ENCODE measurements around the gene GPR68.
"Not testable (repeated sequence)": the region's sequence is repeated elsewhere in the genome, so short reads cannot be mapped to it uniquely, and the experiment has no call there.

The GPR68 gene

DNA sequence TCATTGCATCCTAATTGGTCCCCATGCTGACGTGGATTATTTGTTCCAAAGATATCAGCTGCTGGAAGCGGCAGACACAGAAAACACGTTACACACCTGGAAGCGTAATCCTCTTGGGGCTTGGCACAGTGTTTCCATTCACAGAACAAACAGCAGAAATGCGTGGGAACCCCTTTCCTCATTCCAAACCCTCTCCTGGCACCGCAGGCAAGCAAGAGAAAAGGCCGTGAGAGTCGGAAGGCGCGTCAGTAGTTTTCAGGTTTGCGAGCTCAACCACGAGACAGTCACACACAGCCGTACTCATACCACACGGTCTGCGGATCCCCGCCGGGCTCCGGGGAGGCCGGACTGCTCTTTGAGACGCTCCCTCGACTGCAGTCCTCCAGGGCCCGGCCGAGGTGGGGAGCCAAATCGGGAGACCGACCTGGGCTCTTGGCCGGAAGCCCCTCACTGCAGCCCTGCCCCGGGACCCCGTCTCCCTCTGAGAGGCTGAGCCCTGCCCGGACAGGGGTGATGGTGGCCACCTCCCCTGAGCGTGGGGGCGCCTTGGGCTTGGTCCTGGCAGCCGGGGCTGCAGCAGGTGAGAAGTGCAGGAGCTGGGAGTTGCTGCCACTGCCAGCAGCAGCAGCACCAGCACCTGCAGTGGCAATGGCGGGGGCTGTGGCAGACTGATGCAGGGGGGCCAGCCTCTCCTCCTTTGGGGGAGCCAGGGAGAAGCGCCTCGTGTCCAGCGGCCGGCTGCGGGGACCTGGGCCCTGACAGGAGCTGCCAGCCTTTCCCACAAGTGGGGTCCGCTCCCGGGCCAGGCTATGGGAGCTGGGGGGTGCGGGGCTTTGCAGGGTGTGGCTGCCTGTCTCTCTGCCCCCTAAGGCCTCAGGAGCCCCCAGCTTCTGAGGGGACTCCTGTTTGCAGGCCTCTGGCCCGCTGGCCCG is 28.1 kb upstream of the GPR68 start:
- DNase-seq = no peak

- DNase-seq = no peak
These were observed 27.1 kb upstream of the GPR68 start for GRCh38 chr14:91271639-91272038.

DNA sequence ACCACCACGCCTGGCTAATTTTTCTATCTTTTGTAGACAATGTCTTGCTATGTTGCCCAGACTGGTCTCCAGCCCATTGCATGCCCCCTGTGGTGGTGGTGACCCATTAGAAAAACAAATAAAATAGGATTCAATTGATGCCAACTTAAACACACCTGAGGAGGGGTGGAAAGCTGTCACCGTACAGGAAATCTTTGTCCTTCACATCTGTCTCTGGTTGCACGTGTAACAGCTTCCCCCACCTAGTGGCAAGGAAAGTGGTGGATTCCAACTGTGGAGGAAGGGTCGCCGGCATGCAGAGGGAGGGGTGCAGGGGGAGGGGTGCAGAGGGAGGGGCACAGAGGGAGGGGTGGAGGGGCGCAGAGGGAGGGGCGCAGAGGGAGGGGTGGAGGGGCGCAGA is 26.1 kb upstream of the GPR68 start:
- no peak for DNase-seq

GRCh38 chr14:91270188-91270587 is 25.7 kb upstream of the GPR68 start:
- no peak for DNase-seq

GRCh38 chr14:91269076-91269991 is 24.8 kb upstream of the GPR68 start:
- DNase-seq = no peak

- DNase-seq = no peak
These were observed 23.5 kb upstream of the GPR68 start for GRCh38 chr14:91267965-91268437.

DNA sequence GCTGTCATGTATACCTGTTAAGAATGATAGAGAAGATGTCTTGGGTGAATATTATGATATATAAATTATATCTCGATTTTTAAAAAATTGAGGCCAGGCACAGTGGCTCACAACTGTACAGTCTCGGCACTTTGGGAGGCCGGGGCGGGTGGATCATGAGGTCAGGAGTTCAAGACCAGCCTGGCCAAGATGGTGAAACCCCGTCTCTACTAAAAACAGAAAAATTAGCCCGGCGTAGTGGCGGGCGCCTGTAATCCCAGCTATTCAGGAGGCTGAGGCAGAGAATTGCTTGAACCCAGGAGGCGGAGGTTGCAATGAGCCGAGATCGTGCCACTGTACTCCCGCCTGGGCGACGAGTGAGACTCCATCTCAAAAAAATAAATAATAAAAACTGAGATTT is 21.8 kb upstream of the GPR68 start:
- not testable (repeated sequence) for DNase-seq

DNA sequence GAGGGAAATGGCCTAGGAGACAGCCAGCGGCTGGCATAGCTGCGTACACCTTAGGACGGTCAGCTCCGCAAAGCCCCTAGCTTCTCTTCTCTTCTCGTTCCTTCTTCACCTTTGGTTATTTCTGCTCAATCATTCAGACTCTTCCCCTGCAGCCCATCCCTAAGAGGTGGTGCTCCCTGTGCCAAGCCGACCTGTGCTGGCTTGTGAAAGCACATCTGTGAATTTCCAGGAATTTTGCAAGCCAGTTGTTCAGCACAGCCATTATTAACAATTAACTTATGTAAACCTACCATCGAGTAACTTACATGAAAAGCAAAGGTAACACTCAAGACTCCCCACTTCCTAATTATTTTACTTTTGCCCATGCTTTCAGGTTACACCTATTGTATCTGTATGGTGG is 20.9 kb upstream of the GPR68 start:
- no peak for DNase-seq

GRCh38 chr14:91264151-91265150 is 19.9 kb upstream of the GPR68 start:
- DNase-seq = no peak

- DNase-seq = no peak
These were observed 18.8 kb upstream of the GPR68 start for GRCh38 chr14:91263329-91263728.

DNA sequence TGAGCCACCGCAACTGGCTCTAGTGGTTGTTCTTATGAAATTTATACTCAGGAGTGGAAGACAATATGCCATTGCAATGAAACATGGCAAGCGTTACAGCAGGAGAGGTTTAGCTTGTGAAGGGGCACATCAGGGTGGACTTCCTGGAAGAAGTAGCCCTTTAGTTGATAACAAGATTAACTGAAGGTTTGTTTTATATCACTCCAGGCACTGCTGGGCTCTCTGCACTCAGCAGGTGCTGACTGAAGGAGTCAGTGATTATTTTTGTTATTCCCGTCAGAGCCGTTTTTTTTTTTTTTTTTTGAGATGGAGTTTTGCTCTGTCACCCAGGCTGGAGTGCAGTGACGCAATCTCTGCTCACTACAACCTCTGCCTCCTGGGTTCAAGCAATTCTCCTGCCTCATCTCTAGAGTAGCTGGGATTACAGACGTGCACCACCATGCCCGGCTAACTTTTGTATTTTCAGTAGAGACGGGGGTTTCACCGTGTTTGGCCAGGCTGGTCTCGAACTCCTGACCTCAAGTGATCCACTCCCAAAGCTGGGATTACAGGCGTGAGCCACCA is 17.6 kb upstream of the GPR68 start:
- DNase-seq = no peak

GRCh38 chr14:91261115-91261514 is 16.6 kb upstream of the GPR68 start:
- DNase-seq = peak; percentile 40

- DNase-seq = no peak
These were observed 14.4 kb upstream of the GPR68 start for GRCh38 chr14:91258876-91259275.

- no peak for DNase-seq
These were observed 13.6 kb upstream of the GPR68 start for GRCh38 chr14:91258011-91258618.

GRCh38 chr14:91257328-91258010 is 13.0 kb upstream of the GPR68 start:
- no peak for DNase-seq

- no peak for DNase-seq
These were observed 12.2 kb upstream of the GPR68 start for GRCh38 chr14:91256661-91257060.

DNA sequence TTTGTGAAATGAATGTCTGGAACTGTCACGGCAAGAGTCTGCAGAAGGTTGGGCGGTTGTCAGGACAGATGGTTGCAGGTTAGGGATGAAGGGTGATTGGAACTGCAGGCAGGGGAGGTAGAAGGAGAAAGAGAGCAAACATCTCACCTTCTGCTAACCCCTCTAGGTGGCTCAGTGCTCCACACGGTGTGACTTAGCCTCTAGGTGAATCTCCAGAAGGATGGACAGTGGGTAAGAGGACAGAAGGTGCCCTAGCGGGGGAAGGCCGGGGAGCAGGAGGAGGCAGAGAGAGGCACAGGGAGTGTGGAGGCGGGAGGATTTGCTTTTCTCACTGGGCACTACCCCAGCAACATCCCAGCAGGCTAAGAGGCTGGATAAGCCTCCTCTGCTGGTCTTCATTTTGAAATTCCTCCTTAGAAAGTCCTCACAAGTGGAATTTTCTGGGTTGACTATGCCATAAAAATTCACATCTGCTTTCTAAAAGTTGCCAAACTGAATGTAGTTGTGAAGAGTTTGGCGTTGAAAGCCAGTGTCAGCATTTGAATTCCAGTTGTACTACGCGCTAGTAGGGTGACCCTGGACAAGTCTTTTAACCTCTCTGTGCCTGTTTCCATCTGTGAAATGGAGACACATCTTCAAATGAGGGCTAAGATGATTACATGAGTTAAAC is 10.7 kb upstream of the GPR68 start:
- DNase-seq = no peak

GRCh38 chr14:91254461-91254860 is 10.0 kb upstream of the GPR68 start:
- DNase-seq = no peak

GRCh38 chr14:91253795-91254323 is 9.4 kb upstream of the GPR68 start:
- no peak for DNase-seq

Data from effector CD4-positive, alpha-beta T cell (primary cell).